Panc1 (cell line): ENCODE results near the gene HABP4.

Source experiments
- CTCF ChIP-seq: fragments of 450-650 bp; IDR thresholded peaks from 2 replicates; pipeline ENCODE4 v1.5.1; 2017; ENCODE audit warnings: mild to moderate bottlenecking
- POLR2AphosphoS5 ChIP-seq: IDR thresholded peaks from 2 replicates; pipeline ENCODE4 v1.6.1; 2012; ENCODE audit warnings: mild to moderate bottlenecking, low read depth, low read length, moderate library complexity
- REST ChIP-seq, 2 experiments: IDR thresholded peaks; 2 replicates each; pipeline ENCODE4 v1.6.1; 2011 to 2012; ENCODE audit warnings: low read depth in 2 of 2, control low read depth in 1 of 2, low read length in 1 of 2, mild to moderate bottlenecking in 1 of 2, moderate library complexity in 1 of 2; ENCODE audit not compliant: insufficient read depth in 1 of 2
- SIN3A ChIP-seq: IDR thresholded peaks from 2 replicates; pipeline ENCODE4 v1.6.1; 2012; ENCODE audit warnings: low read depth, mild to moderate bottlenecking, low read length, moderate library complexity, borderline replicate concordance; ENCODE audit not compliant: insufficient read depth
- TCF7L2 ChIP-seq: IDR thresholded peaks from 2 replicates; pipeline ENCODE4 v1.6.1; 2011; ENCODE audit warnings: mild to moderate bottlenecking, low read depth, low read length, inconsistent platforms

DNA sequence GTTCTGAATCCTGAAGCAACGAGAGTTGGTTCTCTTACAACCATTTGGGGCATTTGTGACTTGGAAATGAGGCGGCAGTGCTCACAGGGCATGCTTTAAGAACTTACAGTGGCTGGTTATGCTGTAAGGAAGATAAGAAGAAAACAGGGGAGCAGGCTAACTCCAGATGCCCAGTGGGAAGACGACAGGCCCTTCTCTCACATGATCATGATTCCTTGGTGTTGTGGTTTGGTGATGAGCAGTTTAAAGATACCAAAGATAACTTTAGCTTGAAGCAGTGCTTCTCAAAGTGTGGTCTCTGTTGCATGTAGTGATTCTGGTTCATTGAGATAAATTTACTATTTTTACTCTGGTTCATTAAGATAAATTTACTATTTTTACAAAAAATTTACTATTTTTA lies 2.6 kb upstream of the HABP4 start:
- TF ChIP-seq CTCF (no peak), POLR2AphosphoS5 (no peak), REST (IDR thresholded peaks at IDR 0.05; ENCODE audit: insufficient read depth in 1 of 2, low read depth in 2 of 2, low read length in 1 of 2) (no peak), SIN3A (no peak), TCF7L2 (no peak)
